Body of pancreas (tissue), 4 donors: ENCODE measurements around the gene LRRC27. TPM values are rescaled to one million over a fixed set of nuclear protein-coding genes. Genes with fewer than 3 reads are reported as not detected.
"Not testable (repeated sequence)": the region's sequence is repeated elsewhere in the genome, so short reads cannot be mapped to it uniquely, and the experiment has no call there.

Experiments
- ATAC-seq: fragments of 150-250 bp; one replicate; pipeline ENCODE4 v1.9.1; 2016
- DNase-seq, 4 donors: peaks; one replicate each; pipeline ENCODE4 v3.0.0-alpha.2; 2019
- H3K27ac ChIP-seq, 4 donors: fragments of 200-600 bp; sonication (generic); 1 replicate in 3 of 4; 2 replicates in 1 of 4; pipeline versions ENCODE4 v1.5.1 to v1.6.1; 2016 to 2019; ENCODE audit warnings: mild to moderate bottlenecking in 1 of 4, mixed read lengths in 1 of 4, moderate library complexity in 1 of 4
- H3K27me3 ChIP-seq, 2 donors: fragments of 200-600 bp; sonication (generic); one replicate each; pipeline ENCODE4 v1.6.0; 2016; ENCODE audit warnings: mild to moderate bottlenecking in 1 of 2
- H3K36me3 ChIP-seq, 2 donors: fragments of 200-600 bp; sonication (generic); replicated peaks in 1 of 2; 2 replicates each; pipeline ENCODE4 v1.5.1; 2016; ENCODE audit warnings: low read depth in 2 of 2; ENCODE audit not compliant: insufficient read depth in 1 of 2
- H3K4me1 ChIP-seq: fragments of 200-600 bp; sonication (generic); one replicate; pipeline ENCODE4 v1.6.0; 2016
- H3K4me3 ChIP-seq, 2 donors: fragments of 200-600 bp; sonication (generic); 1 replicate in 1 of 2; 2 replicates in 1 of 2; pipeline ENCODE4 v1.5.1; 2016 to 2019
- H3K9me3 ChIP-seq, 3 donors: fragments of 200-600 bp; sonication (generic); 1 replicate in 2 of 3; 2 replicates in 1 of 3; pipeline ENCODE4 v1.5.1; 2016
- POLR2A ChIP-seq, 3 donors: fragments of 450-650 bp; IDR thresholded peaks; one replicate each; pipeline ENCODE4 v1.6.1; 2016; ENCODE audit warnings: antibody characterized with exemption in 3 of 3, mild to moderate bottlenecking in 2 of 3
- WGBS, 2 donors: methylation state at CpG; one replicate each; pipeline ENCODE4 v1.1.5; 2017; 5-methylcytosine and 5-hydroxymethylcytosine counted together
- intact Hi-C: fragments of 100-400 bp; cut with DNase I; formaldehyde crosslinking; loops from one replicate; pipeline ENCODE4 v1.15.1; 2023
- total RNA-seq, 2 donors: library from RNA; depleted of rRNA; stranded (reverse); fragments of >200 nt; gene quantifications; one replicate each; pipeline ENCODE4 v1.1.0, GENCODE V29; 2016
- TF ChIP-seq, protein P1 (sequence below), 7 experiments: fragments of 450-650 bp in 4 of 7; fragments of 200-600 bp in 3 of 7; sonication (generic) in 3 of 7; IDR thresholded peaks; one replicate each; pipeline ENCODE4 v1.5.1; 2016 to 2019; ENCODE audit warnings: antibody characterized with exemption in 7 of 7

The LRRC27 gene
- total RNA-seq, 2 donors from 2014 or later: 6.5 to 24.7 TPM

DNA sequence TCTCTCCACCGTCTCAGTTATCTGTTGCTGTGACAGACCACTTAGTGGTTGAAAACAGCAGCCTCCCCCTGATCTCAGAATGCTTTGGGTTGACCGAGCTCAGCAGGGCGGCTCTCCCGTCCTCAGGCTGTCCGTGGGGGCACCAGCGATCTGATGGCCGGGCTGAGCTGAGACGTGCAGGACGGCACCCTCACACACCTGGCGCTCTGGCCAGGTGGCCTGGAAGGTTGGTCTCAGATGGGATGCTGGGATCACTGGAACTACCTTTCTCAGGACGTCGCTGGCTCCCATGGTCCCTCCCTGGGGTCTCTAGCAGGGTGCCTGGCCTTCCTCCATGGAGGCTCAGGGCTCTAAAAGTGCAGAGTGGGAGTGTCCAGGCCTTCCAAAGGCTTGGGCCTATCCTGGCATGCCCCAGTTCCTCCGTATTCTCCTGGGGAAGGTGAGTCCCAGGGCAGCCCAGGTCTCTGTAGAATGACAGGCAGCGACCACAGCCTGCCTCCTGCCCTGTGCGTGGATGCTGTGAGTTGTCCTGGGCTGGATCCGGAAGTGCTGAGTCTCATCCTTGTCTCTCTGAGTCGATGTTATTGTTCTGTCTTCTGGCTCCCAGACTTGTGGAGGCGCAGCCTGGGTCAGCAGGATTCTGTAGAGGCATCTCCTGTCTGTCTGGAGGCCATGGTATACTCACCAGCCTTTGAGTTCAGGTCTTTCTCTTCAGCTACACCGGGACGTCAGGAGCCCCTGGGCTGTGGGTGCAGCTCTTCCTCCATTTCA is 52.8 kb downstream of the LRRC27 start:
- intact Hi-C loops: loop anchor here (2.0 to 5.0 kb wide), 2 partner anchors 68 to 257 kb away; no protein-coding TSS in a partner anchor
- WGBS, 2 donors: 84 to 90% methylated on average over 6 to 20 of the region's 20 CpGs
- H3K27me3 ChIP-seq: no peaks in the 10 kb centered on the region
- TF ChIP-seq, protein P1, sequence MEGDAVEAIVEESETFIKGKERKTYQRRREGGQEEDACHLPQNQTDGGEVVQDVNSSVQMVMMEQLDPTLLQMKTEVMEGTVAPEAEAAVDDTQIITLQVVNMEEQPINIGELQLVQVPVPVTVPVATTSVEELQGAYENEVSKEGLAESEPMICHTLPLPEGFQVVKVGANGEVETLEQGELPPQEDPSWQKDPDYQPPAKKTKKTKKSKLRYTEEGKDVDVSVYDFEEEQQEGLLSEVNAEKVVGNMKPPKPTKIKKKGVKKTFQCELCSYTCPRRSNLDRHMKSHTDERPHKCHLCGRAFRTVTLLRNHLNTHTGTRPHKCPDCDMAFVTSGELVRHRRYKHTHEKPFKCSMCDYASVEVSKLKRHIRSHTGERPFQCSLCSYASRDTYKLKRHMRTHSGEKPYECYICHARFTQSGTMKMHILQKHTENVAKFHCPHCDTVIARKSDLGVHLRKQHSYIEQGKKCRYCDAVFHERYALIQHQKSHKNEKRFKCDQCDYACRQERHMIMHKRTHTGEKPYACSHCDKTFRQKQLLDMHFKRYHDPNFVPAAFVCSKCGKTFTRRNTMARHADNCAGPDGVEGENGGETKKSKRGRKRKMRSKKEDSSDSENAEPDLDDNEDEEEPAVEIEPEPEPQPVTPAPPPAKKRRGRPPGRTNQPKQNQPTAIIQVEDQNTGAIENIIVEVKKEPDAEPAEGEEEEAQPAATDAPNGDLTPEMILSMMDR (IDR thresholded peaks at IDR 0.05): no peak
- no peak for TF ChIP-seq POLR2A (IDR thresholded peaks at IDR 0.05)
- DNase-seq (peak in 2 of 4 donors; percentile 2 to 4), ATAC-seq (no peak)
- H3K4me3 ChIP-seq: no peak overlapping the region
- H3K4me1 ChIP-seq: peaks cover 15% of the 10 kb centered on the region
- H3K9me3 ChIP-seq: no peaks in the 10 kb centered on the region
- no peaks in the 10 kb centered on the region for H3K36me3 ChIP-seq
- H3K27ac ChIP-seq: no peak overlapping the region

DNA sequence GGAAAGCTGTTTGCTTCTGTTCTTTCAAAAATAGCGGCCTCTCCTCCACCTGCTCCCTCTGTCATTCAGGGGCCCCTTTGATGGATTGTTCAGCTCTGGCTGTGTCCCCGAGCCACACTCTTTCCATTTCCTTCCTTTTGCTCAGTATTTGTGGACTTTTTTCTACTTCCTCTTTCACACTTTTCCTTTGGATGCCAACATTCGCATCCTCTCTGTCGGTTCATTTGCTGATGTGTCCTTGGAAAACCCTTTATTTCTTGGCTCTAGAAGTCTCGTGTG is 53.3 kb downstream of the LRRC27 start:
- Histone ChIP-seq H3K9me3 (no peaks in the 10 kb centered on the region), H3K4me1 (peaks cover 18% of the 10 kb centered on the region), H3K4me3 (no peak overlapping the region), H3K27me3 (no peaks in the 10 kb centered on the region), H3K27ac (no peak overlapping the region), H3K36me3 (no peaks in the 10 kb centered on the region)
- intact Hi-C loops: loop anchor here (2.0 to 5.0 kb wide), 2 partner anchors 67 to 257 kb away; no protein-coding TSS in a partner anchor
- 50 to 55% methylated on average over 5 of the region's 5 CpGs for WGBS, 2 donors
- TF ChIP-seq POLR2A (IDR thresholded peaks at IDR 0.05): no peak
- ATAC-seq (no peak), DNase-seq (peak in 1 of 4 donors; percentile 0)

DNA sequence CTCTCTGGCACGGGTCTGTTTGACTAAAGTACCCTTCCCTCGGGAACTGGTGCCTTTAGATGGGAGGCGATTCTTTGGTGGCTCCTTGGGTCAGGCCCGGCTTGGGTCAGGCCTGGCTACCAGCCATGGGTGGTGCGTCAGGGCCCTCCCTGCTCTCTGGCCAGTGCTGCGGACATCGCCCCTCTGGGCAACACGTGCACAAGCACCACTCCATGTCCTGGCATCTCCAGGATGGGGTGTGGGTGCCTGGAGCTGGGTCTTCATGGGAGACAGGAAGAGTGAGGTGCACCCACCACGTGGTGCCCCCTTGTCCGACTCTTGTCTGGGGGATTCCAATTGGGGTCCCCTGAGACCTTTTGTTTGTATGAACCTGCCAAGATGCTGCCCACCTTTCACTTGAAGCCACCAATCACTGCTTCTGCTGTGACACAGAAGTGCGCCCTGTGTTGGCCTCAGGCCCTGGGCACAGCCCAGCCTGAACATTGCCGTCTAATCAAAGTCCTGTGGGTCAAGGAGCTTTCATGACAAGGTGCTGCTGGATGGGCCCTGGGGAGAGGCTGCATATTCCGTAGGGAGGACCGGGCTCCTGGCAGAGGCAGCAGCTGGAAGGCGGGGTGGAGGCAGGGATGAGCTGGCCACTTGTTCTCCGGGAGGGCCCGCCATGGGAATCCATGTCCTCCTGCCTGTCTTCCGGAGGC is 53.9 kb downstream of the LRRC27 start:
- Histone ChIP-seq H3K4me1 (peaks cover 18% of the 10 kb centered on the region), H3K4me3 (no peak overlapping the region), H3K27me3 (no peaks in the 10 kb centered on the region), H3K27ac (no peak overlapping the region), H3K9me3 (no peaks in the 10 kb centered on the region), H3K36me3 (no peaks in the 10 kb centered on the region)
- peak in 1 of 4 donors; percentile 6 for DNase-seq
- TF ChIP-seq POLR2A (IDR thresholded peaks at IDR 0.05): no peak
- TF ChIP-seq, protein P1 (IDR thresholded peaks at IDR 0.05): no peak
- ATAC-seq: no peak
- 79 to 85% methylated on average over 8 to 17 of the region's 18 CpGs for WGBS, 2 donors
- intact Hi-C loops: loop anchor here (2.0 to 5.0 kb wide), 2 partner anchors 67 to 256 kb away; no protein-coding TSS in a partner anchor

DNA sequence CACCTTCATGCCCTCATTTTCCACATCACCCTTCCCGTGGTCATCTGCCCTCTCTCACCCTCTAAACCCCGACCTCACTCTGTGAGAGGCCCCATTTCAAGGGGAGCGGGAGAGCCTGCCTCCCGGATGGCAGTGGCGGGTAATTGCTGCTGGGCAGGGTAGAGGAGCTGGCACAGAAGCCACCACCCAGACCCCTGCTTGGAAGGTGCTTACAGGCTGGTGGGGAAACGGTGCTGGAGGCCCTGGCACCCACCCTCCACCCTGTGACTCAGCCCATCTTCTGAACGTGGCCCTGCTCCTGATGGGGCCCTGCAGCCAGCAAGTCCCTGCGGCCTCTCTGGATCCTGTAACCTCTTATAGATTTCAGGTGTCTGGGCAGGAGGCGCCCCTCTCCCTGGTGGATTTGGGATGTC is 54.4 kb downstream of the LRRC27 start:
- H3K27ac ChIP-seq: no peak overlapping the region
- WGBS, 2 donors: 72 to 77% methylated on average over 9 of the region's 9 CpGs
- DNase-seq: peak in 2 of 4 donors; percentile 4 to 10
- no peaks in the 10 kb centered on the region for H3K36me3 ChIP-seq
- peaks cover 18% of the 10 kb centered on the region for H3K4me1 ChIP-seq
- H3K9me3 ChIP-seq: no peaks in the 10 kb centered on the region
- no peak overlapping the region for H3K4me3 ChIP-seq
- intact Hi-C loops: loop anchor here (5.0 kb wide), 1 partner anchor 256 kb away; no protein-coding TSS in a partner anchor
- no peaks in the 10 kb centered on the region for H3K27me3 ChIP-seq
- TF ChIP-seq, protein P1 (IDR thresholded peaks at IDR 0.05): no peak
- no peak for TF ChIP-seq POLR2A (IDR thresholded peaks at IDR 0.05)
- no peak for ATAC-seq

DNA sequence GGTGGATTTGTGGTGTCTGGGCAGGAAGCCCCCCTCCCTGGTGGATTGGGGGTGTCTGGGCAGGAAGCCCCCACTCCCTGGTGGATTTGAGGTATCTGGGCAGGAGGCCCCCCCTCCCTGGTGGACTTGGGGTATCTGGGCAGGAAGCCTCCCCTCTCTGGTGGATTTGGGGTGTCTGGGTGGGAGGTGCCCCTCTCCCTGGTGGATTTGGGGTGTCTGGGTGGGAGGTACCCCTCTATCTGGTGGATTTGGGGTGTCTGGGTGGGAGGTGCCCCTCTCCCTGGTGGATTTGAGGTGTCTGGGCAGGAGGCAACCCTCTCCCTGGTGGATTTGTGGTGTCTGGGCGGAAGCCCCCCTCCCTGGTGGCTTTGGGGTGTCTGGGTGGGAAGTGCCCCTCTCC is 54.9 kb downstream of the LRRC27 start:
- WGBS, 2 donors: 67% methylated on average over 1 of the region's 1 CpG; no CpG with 5 or more reads in 1 of the 2 donors
- ATAC-seq, H3K9me3 ChIP-seq, H3K36me3 ChIP-seq, H3K27ac ChIP-seq, DNase-seq, H3K4me3 ChIP-seq, H3K27me3 ChIP-seq: not testable (repeated sequence)
- intact Hi-C loops: loop anchor here (5.0 kb wide), 1 partner anchor 255 kb away; no protein-coding TSS in a partner anchor
- H3K4me1 ChIP-seq: peaks cover 18% of the 10 kb centered on the region
